Measurements from ENCODE around the gene BTBD9. TPM values are rescaled to one million over a fixed set of nuclear protein-coding genes. Genes with fewer than 3 reads are reported as not detected.

The BTBD9 gene
- total RNA-seq, 4 donors from 2014 or later = 8.6 to 34.1 (median 30.8) TPM

DNA sequence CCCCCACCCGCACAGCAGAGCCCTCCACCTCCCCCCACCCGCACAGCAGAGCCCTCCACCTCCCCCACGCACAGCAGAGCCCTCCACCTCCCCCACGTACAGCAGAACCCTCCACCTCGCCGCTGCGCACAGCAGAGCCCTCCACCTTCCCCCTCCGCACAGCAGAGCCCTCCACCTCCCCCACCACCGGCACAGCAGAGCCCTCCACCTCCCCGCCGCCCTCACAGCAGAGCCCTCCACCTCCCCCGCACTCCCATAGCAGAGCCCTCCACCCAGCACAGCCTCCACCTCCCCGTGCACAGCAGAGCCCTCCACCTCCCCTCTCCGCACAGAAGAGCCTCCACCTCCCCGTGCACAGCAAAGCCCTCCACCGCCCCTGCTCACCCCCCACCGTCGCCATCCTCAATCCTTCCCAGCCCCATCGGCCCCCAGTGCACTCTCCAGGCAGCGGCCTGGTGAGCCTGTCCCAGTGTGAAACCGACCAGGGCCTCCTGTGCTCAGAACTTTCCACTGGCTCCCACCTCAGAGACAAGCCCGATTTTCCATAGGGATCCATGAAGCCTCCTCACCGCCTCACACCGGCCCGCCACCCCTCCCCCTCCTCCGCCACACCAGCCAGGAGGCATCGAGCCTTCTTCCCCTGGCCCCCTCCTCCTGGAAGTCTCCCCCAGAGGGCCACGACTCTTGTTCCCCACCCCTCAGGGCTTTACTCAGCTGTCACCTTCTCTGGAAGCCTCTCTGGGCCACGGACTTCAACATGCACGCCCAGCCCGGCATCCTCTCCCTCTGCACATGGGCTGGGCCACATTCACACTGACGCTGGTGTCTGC is 473.1 kb downstream of the BTBD9 start:
- WGBS, 2 donors (ENCODE audit: low coverage in 1 of 2) = 85% methylated on average over 22 of the region's 32 CpGs; no CpG with 5 or more reads in 1 of the 2 donors
- Histone ChIP-seq H3K4me1 (peaks cover 0 to 19% (median 17%) of the 10 kb centered on the region in 4 donors), H3K27me3 (no peaks in the 10 kb centered on the region), H3K36me3 (no peaks in the 10 kb centered on the region), H3K27ac (no peak overlapping the region), H3K9me3 (no peaks in the 10 kb centered on the region), H3K4me3 (no peak overlapping the region)
- no peak for DNase-seq
- intact Hi-C loops (cut with DNase I; ENCODE audit: low total_unique reads) = no loop called here
- TF ChIP-seq POLR2A (IDR thresholded peaks at IDR 0.05) = no peak
- no peak for TF ChIP-seq POLR2AphosphoS5 (IDR thresholded peaks at IDR 0.05)
- TF ChIP-seq, protein P1, sequence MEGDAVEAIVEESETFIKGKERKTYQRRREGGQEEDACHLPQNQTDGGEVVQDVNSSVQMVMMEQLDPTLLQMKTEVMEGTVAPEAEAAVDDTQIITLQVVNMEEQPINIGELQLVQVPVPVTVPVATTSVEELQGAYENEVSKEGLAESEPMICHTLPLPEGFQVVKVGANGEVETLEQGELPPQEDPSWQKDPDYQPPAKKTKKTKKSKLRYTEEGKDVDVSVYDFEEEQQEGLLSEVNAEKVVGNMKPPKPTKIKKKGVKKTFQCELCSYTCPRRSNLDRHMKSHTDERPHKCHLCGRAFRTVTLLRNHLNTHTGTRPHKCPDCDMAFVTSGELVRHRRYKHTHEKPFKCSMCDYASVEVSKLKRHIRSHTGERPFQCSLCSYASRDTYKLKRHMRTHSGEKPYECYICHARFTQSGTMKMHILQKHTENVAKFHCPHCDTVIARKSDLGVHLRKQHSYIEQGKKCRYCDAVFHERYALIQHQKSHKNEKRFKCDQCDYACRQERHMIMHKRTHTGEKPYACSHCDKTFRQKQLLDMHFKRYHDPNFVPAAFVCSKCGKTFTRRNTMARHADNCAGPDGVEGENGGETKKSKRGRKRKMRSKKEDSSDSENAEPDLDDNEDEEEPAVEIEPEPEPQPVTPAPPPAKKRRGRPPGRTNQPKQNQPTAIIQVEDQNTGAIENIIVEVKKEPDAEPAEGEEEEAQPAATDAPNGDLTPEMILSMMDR (IDR thresholded peaks at IDR 0.05) = no peak
- no peak for TF ChIP-seq EP300 (IDR thresholded peaks at IDR 0.05; ENCODE audit: low read depth)
- in situ Hi-C loops (cut with MboI; ENCODE audit: low pct_ligation_motif_present in 1 of 4, low pct_unique_long_range_greater_than_20kb in 1 of 4, low sequenced_read_pairs in 3 of 4) = no loop called here

- TF ChIP-seq, protein P1 (IDR thresholded peaks at IDR 0.05) = no peak
- TF ChIP-seq POLR2AphosphoS5 (IDR thresholded peaks at IDR 0.05) = no peak
- TF ChIP-seq EP300 (IDR thresholded peaks at IDR 0.05; ENCODE audit: low read depth) = no peak
- TF ChIP-seq POLR2A (IDR thresholded peaks at IDR 0.05) = no peak
- H3K27ac ChIP-seq = no peak overlapping the region
- H3K9me3 ChIP-seq = no peaks in the 10 kb centered on the region
- H3K4me3 ChIP-seq = no peak overlapping the region
- DNase-seq = no peak
- in situ Hi-C loops (cut with MboI; ENCODE audit: low pct_ligation_motif_present in 1 of 4, low pct_unique_long_range_greater_than_20kb in 1 of 4, low sequenced_read_pairs in 3 of 4) = no loop called here
- H3K36me3 ChIP-seq = no peaks in the 10 kb centered on the region
- WGBS, 2 donors (ENCODE audit: low coverage in 1 of 2) = 91% methylated on average over 14 of the region's 14 CpGs; no CpG with 5 or more reads in 1 of the 2 donors
- no peaks in the 10 kb centered on the region for H3K27me3 ChIP-seq
- intact Hi-C loops (cut with DNase I; ENCODE audit: low total_unique reads) = no loop called here
- H3K4me1 ChIP-seq = peaks cover 0 to 11% (median 2%) of the 10 kb centered on the region in 4 donors
These were observed 475.0 kb downstream of the BTBD9 start for GRCh38 chr6:38164671-38165108.

GRCh38 chr6:38164131-38164481 is 475.6 kb downstream of the BTBD9 start:
- TF ChIP-seq POLR2A (IDR thresholded peaks at IDR 0.05) (no peak), POLR2AphosphoS5 (IDR thresholded peaks at IDR 0.05) (no peak), EP300 (IDR thresholded peaks at IDR 0.05; ENCODE audit: low read depth) (no peak)
- TF ChIP-seq, protein P1 (IDR thresholded peaks at IDR 0.05) = no peak
- no peaks in the 10 kb centered on the region for H3K36me3 ChIP-seq
- no peak for DNase-seq
- H3K4me3 ChIP-seq = no peak overlapping the region
- H3K27ac ChIP-seq = no peak overlapping the region
- peaks cover 0 to 11% (median 0%) of the 10 kb centered on the region in 4 donors for H3K4me1 ChIP-seq
- H3K27me3 ChIP-seq = no peaks in the 10 kb centered on the region
- intact Hi-C loops (cut with DNase I; ENCODE audit: low total_unique reads) = no loop called here
- H3K9me3 ChIP-seq = no peaks in the 10 kb centered on the region
- WGBS, 2 donors (ENCODE audit: low coverage in 1 of 2) = 26 to 79% methylated on average over 2 to 6 of the region's 6 CpGs
- in situ Hi-C loops (cut with MboI; ENCODE audit: low pct_ligation_motif_present in 1 of 4, low pct_unique_long_range_greater_than_20kb in 1 of 4, low sequenced_read_pairs in 3 of 4) = no loop called here

DNA sequence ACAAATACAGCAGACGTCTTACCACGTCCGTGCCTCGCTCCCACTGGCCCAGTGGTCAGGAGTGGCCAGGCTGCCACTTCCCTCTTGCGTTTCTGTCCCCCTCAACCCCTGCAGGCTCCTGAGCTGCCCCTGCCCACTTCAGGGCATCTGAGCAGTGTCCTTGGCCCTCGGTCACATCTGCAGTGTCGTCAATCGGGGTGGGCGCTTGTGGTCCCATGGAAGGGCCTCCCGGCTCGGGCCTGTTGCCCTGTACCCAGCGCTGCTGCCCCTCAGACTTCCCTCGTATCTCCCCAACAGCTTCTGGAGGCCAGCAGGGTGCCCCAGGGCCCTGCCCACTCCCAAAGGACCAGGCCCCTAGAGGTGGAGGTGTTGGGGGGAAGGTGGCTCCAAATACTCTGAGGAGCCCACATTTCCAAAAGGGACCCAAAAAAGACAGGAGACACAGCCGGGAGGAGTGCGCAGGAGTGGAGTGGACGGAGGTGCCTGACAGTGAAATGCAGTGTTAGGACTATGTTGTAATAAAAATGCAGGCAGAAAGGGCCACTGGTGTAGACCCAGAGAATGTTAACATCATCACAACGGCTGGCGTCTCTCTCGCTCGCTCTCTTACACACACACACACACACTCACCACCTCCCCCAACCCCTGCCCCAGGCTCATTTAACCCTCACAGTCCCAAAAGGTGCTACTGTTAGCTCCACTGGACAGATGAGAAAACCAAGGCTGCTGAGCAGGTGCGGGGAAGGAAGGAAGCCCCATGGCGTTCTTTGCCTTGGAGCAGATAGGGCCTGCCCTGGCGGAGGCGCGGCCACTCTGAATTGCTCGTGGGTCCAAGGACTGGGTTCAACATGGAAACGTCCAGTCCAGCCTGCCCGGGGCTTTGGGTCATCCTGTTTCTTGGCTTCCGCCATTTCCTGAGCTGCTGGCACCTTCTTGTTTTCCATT is 476.3 kb downstream of the BTBD9 start:
- H3K9me3 ChIP-seq = no peaks in the 10 kb centered on the region
- H3K27ac ChIP-seq = no peak overlapping the region
- TF ChIP-seq POLR2A (IDR thresholded peaks at IDR 0.05) (no peak), POLR2AphosphoS5 (IDR thresholded peaks at IDR 0.05) (no peak), EP300 (IDR thresholded peaks at IDR 0.05; ENCODE audit: low read depth) (no peak)
- TF ChIP-seq, protein P1 (IDR thresholded peaks at IDR 0.05) = no peak
- H3K4me3 ChIP-seq = no peak overlapping the region
- in situ Hi-C loops (cut with MboI; ENCODE audit: low pct_ligation_motif_present in 1 of 4, low pct_unique_long_range_greater_than_20kb in 1 of 4, low sequenced_read_pairs in 3 of 4) (no loop called here), intact Hi-C loops (cut with DNase I; ENCODE audit: low total_unique reads) (no loop called here)
- peaks cover 0 to 11% (median 0%) of the 10 kb centered on the region in 4 donors for H3K4me1 ChIP-seq
- 75 to 84% methylated on average over 4 to 27 of the region's 29 CpGs for WGBS, 2 donors (ENCODE audit: low coverage in 1 of 2)
- DNase-seq = no peak
- no peaks in the 10 kb centered on the region for H3K27me3 ChIP-seq
- no peaks in the 10 kb centered on the region for H3K36me3 ChIP-seq

All from transverse colon (tissue), 4 donors.